GM23338 (cell line): ENCODE measurements around the gene IKZF3. TPM values are rescaled to one million over a fixed set of nuclear protein-coding genes. Genes with fewer than 3 reads are reported as not detected.

Experiments used
- ATAC-seq: fragments of 200-7000 bp; cut with Tn5 transposase; 3 replicates; pipeline ENCODE4 v1.9.1; 2020
- DNase-seq: peaks from one replicate; pipeline ENCODE4 v3.0.0-alpha.2; 2015; ENCODE audit warnings: low spot score
- H2AFZ ChIP-seq: fragments of 200-600 bp; sonication (generic); 2 replicates; pipeline ENCODE4 v1.8.0; 2016; ENCODE audit warnings: antibody characterized with exemption, mild to moderate bottlenecking, moderate library complexity
- H3F3A ChIP-seq: fragments of 200-600 bp; sonication (generic); replicated peaks from 2 replicates; pipeline ENCODE4 v1.8.0; 2017; ENCODE audit warnings: antibody characterized with exemption, mixed run types, low read depth
- H3K27ac ChIP-seq: fragments of 200-600 bp; sonication (generic); 2 replicates; pipeline ENCODE4 v1.6.1; 2016; ENCODE audit warnings: low read depth
- H3K27me3 ChIP-seq: fragments of 200-600 bp; sonication (generic); 2 replicates; pipeline ENCODE4 v1.8.0; 2016; ENCODE audit warnings: mild to moderate bottlenecking, mixed run types, moderate library complexity; ENCODE audit not compliant: insufficient read depth
- H3K36me3 ChIP-seq: fragments of 200-600 bp; sonication (generic); 2 replicates; pipeline ENCODE4 v1.8.0; 2016; ENCODE audit warnings: mild to moderate bottlenecking; ENCODE audit not compliant: insufficient read depth
- H3K4me1 ChIP-seq: fragments of 200-600 bp; sonication (generic); 2 replicates; pipeline ENCODE4 v1.8.0; 2016; ENCODE audit warnings: mild to moderate bottlenecking, moderate library complexity; ENCODE audit not compliant: insufficient read depth
- H3K4me2 ChIP-seq: fragments of 200-600 bp; sonication (generic); 2 replicates; pipeline ENCODE4 v1.7.1; 2017; ENCODE audit warnings: mixed run types
- H3K4me3 ChIP-seq: fragments of 200-600 bp; sonication (generic); 2 replicates; pipeline ENCODE4 v1.6.1; 2016; ENCODE audit warnings: mixed run types
- H3K79me2 ChIP-seq: fragments of 200-600 bp; sonication (generic); replicated peaks from 2 replicates; pipeline ENCODE4 v1.8.0; 2017; ENCODE audit warnings: mild to moderate bottlenecking; ENCODE audit not compliant: insufficient read depth
- H3K9me2 ChIP-seq: fragments of 200-600 bp; sonication (generic); 2 replicates; pipeline ENCODE4 v1.8.0; 2017; ENCODE audit not compliant: insufficient read depth
- H4K20me1 ChIP-seq: fragments of 200-600 bp; sonication (generic); replicated peaks from 2 replicates; pipeline ENCODE4 v1.8.0; 2017; ENCODE audit warnings: mild to moderate bottlenecking; ENCODE audit not compliant: insufficient read depth
- H3K27ac Mint-ChIP-seq: 2 replicates; pipeline ENCODE4 v1.8.0; 2020; ENCODE audit warnings: inconsistent platforms, mild to moderate bottlenecking, moderate library complexity, mixed read lengths
- H3K27me3 Mint-ChIP-seq: 3 replicates; pipeline ENCODE4 v1.8.0; 2022; ENCODE audit warnings: low read depth, mild to moderate bottlenecking, moderate library complexity, mixed read lengths, inconsistent platforms; ENCODE audit not compliant: insufficient read depth, poor library complexity
- H3K36me3 Mint-ChIP-seq: 3 replicates; pipeline ENCODE4 v1.8.0; 2021; ENCODE audit warnings: low read depth, mild to moderate bottlenecking, inconsistent platforms, moderate library complexity, mixed read lengths
- H3K4me1 Mint-ChIP-seq: 3 replicates; pipeline ENCODE4 v1.8.0; 2020; ENCODE audit warnings: mild to moderate bottlenecking, inconsistent platforms, mixed read lengths
- H3K4me3 Mint-ChIP-seq: 3 replicates; pipeline ENCODE4 v1.8.0; 2021; ENCODE audit warnings: moderate library complexity, mild to moderate bottlenecking, inconsistent platforms, mixed read lengths
- H3K9me3 Mint-ChIP-seq: 3 replicates; pipeline ENCODE4 v1.8.0; 2020; ENCODE audit warnings: moderate library complexity, mild to moderate bottlenecking, inconsistent platforms, mixed read lengths
- CREB1 ChIP-seq: fragments of 250-450 bp; sonication (Bioruptor Pico); IDR thresholded peaks from 2 replicates; pipeline ENCODE4 v1.5.0; 2020; ENCODE audit warnings: low read depth, mild to moderate bottlenecking, moderate library complexity
- ETS1 ChIP-seq: IDR thresholded peaks from 2 replicates; pipeline ENCODE4 v1.6.1; 2016; ENCODE audit warnings: antibody characterized with exemption
- EZH2phosphoT487 ChIP-seq: fragments of 200-600 bp; sonication (generic); IDR thresholded peaks from one replicate; pipeline ENCODE4 v1.8.1; 2018; ENCODE audit warnings: antibody characterized with exemption; ENCODE audit not compliant: unreplicated experiment
- NANOG ChIP-seq: IDR thresholded peaks from 2 replicates; pipeline ENCODE4 v1.6.1; 2016; ENCODE audit warnings: antibody characterized with exemption, borderline replicate concordance
- REST ChIP-seq: IDR thresholded peaks from one replicate; pipeline ENCODE4 v1.6.1; 2018; ENCODE audit warnings: antibody characterized with exemption; ENCODE audit not compliant: unreplicated experiment
- STAT1 ChIP-seq: IDR thresholded peaks from one replicate; pipeline ENCODE4 v1.6.1; 2016; ENCODE audit warnings: antibody characterized with exemption; ENCODE audit not compliant: unreplicated experiment
- ZNF114 ChIP-seq: fragments of 250-450 bp; sonication (Bioruptor Pico); IDR thresholded peaks from 2 replicates; pipeline ENCODE4 v1.5.0; 2020; ENCODE audit warnings: mild to moderate bottlenecking, moderate library complexity
- ZNF331 ChIP-seq: fragments of 250-450 bp; sonication (Bioruptor Pico); IDR thresholded peaks from 2 replicates; pipeline ENCODE4 v1.5.0; 2020; ENCODE audit warnings: low read depth, mild to moderate bottlenecking, moderate library complexity
- polyA plus RNA-seq: library from polyadenylated mRNA; unstranded; fragments of >200 nt; fragmentation: Nextera tagmentation; extraction: Ambion mirVana; gene quantifications from 2 replicates; pipeline ENCODE4 v1.2.1, GENCODE V29; 2016
- total RNA-seq: library from RNA; depleted of rRNA; stranded (reverse); fragments of >200 nt; shearing (Covaris generic); gene quantifications from 2 replicates; pipeline ENCODE4 v1.2.3, GENCODE V29; 2014
- TF ChIP-seq, protein P1 (sequence below), 2 experiments: fragments of 200-600 bp in 1 of 2; sonication (generic) in 1 of 2; conservative IDR thresholded peaks; 2 replicates each; pipeline versions ENCODE4 v1.5.1 to v1.6.1; 2016 to 2017; ENCODE audit warnings: antibody characterized with exemption in 2 of 2, low read depth in 2 of 2, mild to moderate bottlenecking in 2 of 2, moderate library complexity in 1 of 2

Gene IKZF3
- total and polyA plus RNA-seq, 2 experiments from 2014 or later = 0.11 to 0.76 TPM

DNA sequence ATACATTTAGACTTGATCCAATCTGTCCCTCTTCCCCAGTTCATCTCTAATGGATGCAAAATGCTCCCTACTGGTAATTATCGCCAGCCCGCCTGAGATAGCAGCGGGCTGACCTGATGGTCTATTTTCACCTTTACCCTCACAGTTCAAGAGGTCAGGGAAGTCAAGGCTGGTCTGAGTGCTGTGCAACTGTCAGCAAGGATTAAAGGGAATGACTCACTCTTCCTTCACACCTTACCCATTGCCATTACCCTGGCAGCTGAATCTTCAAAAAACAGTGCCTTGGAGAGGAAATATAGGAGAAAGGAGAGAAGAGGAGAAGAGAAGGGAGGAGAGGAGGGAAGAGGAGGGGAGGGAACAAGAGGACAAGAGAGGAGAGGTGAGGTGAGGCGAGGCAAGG is 90.1 kb downstream of the IKZF3 start (continued):
- TF ChIP-seq REST = no peak
- TF ChIP-seq ZNF331 (CRISPR knock-in tag) = no peak
- no peak for TF ChIP-seq NANOG

DNA sequence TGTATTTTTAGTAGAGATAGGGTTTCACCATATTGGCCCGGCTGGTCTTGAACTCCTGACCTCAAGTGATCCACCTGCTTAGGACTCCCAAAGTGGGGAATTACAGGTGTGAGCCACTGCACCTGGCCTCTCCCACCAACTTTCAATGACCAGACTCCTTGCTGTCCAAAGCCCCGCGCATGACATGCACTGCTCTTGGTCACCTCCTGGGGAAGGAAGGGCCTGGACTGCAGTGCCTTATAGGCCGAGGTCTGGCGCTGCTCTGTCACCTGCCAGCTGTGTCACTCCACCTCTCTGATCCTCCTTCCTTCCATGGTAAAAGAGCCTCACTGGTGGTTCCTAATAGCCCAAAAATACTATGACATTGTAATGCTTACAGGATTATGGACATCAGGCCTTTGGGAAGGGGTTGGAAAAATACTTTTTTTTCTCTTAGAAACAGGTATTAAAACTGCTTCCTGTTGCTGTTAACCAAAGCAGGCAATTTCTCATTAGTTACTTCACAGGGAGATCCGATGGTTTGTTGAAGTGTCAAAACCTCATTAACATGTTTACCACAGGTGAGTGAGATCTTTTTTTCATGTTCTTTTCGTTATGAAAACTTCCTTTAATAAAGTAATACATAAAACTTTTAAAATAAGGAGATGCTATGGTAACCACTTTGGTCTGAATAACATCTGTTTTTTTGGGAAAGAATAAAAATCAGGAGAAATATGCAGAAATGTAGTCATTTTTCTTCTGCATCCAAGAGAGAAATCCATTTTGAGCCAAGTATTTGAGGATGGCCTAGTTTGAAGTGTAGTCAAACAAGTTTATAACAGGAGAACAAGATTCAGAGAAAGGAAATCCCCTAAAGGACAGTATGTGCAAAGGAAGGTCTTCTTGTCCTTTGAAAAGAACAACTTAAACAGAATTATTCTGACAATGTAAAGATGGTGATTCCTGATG is 90.9 kb downstream of the IKZF3 start:
- peaks cover 8% of the 10 kb centered on the region for H3K27me3 Mint-ChIP-seq
- peaks cover 14% of the 10 kb centered on the region for H3K4me1 Mint-ChIP-seq
- no peak for DNase-seq
- H3K36me3 Mint-ChIP-seq = no peaks in the 10 kb centered on the region
- Histone ChIP-seq H3K27me3 (no peaks in the 10 kb centered on the region), H3K4me3 (no peak overlapping the region), H3K27ac (no peak overlapping the region), H4K20me1 (no peaks in the 10 kb centered on the region), H3K9me2 (no peaks in the 10 kb centered on the region), H3K4me1 (no peaks in the 10 kb centered on the region), H3K79me2 (no peaks in the 10 kb centered on the region), H3K36me3 (no peaks in the 10 kb centered on the region), H3K4me2 (no peak overlapping the region), H2AFZ (no peak overlapping the region), H3F3A (no peaks in the 10 kb centered on the region)
- no peak for TF ChIP-seq CREB1 (CRISPR knock-in tag)
- no peak for TF ChIP-seq STAT1
- TF ChIP-seq, protein P1, sequence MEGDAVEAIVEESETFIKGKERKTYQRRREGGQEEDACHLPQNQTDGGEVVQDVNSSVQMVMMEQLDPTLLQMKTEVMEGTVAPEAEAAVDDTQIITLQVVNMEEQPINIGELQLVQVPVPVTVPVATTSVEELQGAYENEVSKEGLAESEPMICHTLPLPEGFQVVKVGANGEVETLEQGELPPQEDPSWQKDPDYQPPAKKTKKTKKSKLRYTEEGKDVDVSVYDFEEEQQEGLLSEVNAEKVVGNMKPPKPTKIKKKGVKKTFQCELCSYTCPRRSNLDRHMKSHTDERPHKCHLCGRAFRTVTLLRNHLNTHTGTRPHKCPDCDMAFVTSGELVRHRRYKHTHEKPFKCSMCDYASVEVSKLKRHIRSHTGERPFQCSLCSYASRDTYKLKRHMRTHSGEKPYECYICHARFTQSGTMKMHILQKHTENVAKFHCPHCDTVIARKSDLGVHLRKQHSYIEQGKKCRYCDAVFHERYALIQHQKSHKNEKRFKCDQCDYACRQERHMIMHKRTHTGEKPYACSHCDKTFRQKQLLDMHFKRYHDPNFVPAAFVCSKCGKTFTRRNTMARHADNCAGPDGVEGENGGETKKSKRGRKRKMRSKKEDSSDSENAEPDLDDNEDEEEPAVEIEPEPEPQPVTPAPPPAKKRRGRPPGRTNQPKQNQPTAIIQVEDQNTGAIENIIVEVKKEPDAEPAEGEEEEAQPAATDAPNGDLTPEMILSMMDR (conservative IDR thresholded peaks at IDR 0.05; ENCODE audit: low read depth in 2 of 2) = no peak
- TF ChIP-seq ETS1 = no peak
- TF ChIP-seq EZH2phosphoT487 = no peak
- TF ChIP-seq ZNF331 (CRISPR knock-in tag) = no peak
- no peak for TF ChIP-seq ZNF114 (CRISPR knock-in tag)
- no peak overlapping the region for H3K4me3 Mint-ChIP-seq
- H3K27ac Mint-ChIP-seq = no peak overlapping the region
- no peak; the same call in 2 of the 3 replicates for ATAC-seq
- no peaks in the 10 kb centered on the region for H3K9me3 Mint-ChIP-seq
